GM12891 (cell line): ENCODE data around the gene NUDT8.
"Not testable (repeated sequence)": the region's sequence is repeated elsewhere in the genome, so short reads cannot be mapped to it uniquely, and the experiment has no call there.

Experiments used
- DNase-seq: peaks from one replicate; pipeline ENCODE4 v3.0.0; 2011; ENCODE audit warnings: low spot score; ENCODE audit not compliant: insufficient read length
- FAIRE-seq: peaks from 2 replicates; lab custom pipeline; 2011; peaks lifted over from hg19 to GRCh38; lab: Jason Lieb, UNC
- PAX5 ChIP-seq: IDR thresholded peaks from 2 replicates; pipeline ENCODE4 v1.6.1; 2011; ENCODE audit warnings: low read length, moderate library complexity, mild to moderate bottlenecking; ENCODE audit not compliant: insufficient read depth, severe bottlenecking
- POLR2A ChIP-seq: IDR thresholded peaks from 2 replicates; pipeline ENCODE4 v1.6.1; 2011; ENCODE audit warnings: low read depth, low read length, control low read depth
- POLR2AphosphoS5 ChIP-seq: IDR thresholded peaks from 2 replicates; pipeline ENCODE4 v1.6.1; 2011; ENCODE audit warnings: low read depth, low read length, control low read depth
- POU2F2 ChIP-seq: IDR thresholded peaks from 2 replicates; pipeline ENCODE4 v1.6.1; 2011; ENCODE audit warnings: low read depth, mild to moderate bottlenecking, control low read depth, low read length, moderate library complexity
- SPI1 ChIP-seq: IDR thresholded peaks from 2 replicates; pipeline ENCODE4 v1.6.1; 2011; ENCODE audit warnings: low read depth, low read length, control low read depth
- TAF1 ChIP-seq: IDR thresholded peaks from 2 replicates; pipeline ENCODE4 v1.6.1; 2011; ENCODE audit warnings: low read depth, low read length, control low read depth

The NUDT8 gene

DNA sequence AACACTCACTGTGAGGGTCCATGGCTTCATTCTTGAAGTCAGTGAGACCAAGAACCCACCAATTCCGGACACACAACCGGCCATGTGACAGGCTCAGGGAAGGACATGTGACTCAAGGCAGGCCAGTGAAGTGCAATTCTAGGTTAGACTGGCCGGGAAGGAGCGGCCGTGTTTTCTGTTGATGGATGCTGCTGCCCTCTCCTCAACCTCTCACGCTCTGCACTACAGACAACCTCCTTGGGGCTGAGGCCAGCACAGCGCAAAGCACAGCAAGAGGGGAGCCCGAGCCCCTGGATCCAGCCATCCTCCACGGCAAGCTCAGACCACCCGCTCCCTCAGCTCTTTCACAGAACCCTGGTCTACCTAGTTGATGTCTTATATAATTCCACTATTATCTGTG is 2.8 kb downstream of the NUDT8 start:
- FAIRE-seq = no peak
- TF ChIP-seq TAF1 (no peak), POU2F2 (no peak), PAX5 (no peak), POLR2AphosphoS5 (no peak), POLR2A (no peak), SPI1 (no peak)
- no peak for DNase-seq

DNA sequence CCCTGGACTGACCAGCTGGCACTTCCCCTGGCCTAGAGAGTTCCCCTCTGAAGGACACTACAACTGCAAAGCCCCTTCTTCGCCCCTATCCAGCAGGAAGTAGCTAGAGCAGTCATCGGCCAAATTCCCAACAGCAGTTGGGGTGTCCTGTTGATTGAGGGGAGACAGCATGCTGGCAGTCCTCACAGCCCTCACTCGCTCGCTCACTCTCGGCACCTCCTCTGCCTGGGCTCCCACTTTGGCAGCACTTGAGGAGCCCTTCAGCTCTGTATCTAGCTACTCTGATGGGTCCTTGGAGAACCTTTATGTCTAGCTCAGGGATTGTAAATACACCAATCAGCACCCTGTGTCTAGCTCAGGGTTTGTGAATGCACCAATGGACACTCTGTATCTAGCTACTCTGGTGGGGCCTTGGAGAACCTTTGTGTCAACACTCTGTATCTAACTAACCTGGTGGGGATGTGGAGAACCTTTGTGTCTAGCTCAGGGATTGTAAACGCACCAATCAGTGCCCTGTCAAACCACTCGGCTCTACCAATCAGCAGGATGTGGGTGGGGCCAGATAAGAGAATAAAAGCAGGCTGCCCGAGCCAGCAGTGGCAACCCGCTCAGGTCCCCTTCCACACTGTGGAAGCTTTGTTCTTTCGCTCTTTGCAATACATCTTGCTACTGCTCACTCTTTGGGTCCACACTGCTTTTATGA is 3.5 kb downstream of the NUDT8 start:
- not testable (repeated sequence) for DNase-seq, FAIRE-seq

DNA sequence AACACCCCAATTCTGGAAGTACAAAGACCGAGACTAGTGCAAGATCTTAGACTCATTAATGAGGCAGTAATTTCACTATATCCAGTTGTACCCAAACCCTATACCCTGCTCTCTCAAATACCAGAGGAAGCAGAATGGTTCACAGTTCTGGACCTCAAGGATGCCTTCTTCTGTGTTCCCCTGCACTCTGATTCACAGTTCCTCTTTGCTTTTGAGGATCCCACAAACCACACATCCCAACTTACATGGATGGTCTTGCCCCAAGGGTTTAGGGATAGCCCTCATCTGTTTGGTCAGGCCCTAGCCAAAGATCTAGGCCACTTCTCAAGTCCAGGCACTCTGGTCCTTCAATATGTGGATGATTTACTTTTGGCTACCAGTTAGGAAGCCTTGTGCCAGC is 5.9 kb downstream of the NUDT8 start:
- FAIRE-seq = not testable (repeated sequence)

DNA sequence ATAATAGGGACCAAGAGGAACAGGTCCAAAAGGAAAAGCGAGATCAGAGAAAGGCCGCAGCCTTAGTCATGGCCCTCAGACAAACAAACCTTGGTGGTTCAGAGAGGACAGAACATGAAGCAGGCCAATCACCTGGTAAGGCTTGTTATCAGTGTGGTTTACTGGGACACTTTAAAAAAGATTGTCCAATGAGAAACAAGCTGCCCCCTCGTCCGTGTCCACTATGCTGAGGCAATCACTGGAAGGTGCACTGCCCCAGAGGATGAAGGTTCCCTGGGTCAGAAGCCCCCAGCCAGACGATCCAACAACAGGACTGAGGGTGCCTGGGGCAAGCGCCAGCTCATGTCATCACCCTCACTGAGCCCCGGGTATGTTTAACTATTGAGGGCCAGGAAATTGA is 6.8 kb downstream of the NUDT8 start:
- DNase-seq, FAIRE-seq: not testable (repeated sequence)

More for the DNA sequence above, 5.9 kb downstream of the NUDT8 start:
- not testable (repeated sequence) for DNase-seq

- DNase-seq, FAIRE-seq: not testable (repeated sequence)
These were observed 7.8 kb downstream of the NUDT8 start for GRCh38 chr11:67621928-67622327.

DNA sequence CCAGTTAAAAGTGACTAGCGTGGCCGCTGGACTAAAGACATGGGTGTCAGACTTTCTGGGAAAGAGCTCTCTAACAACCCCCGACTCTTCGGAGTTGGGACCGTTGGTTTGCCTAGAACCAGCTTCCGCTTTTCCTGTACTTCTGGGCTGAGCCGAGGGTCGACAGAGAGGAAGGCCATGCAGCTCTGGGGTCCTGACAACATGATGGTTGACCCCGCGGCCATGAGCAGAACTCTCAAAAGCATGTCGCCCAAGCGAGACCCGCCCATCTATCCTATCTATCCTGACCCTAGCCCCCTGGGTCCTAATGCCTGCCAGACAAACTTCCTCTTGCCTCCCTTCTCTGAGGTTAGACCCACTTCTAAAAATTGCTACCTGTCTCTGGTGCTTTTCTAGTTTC is 9.1 kb downstream of the NUDT8 start:
- FAIRE-seq, DNase-seq: not testable (repeated sequence)

DNA sequence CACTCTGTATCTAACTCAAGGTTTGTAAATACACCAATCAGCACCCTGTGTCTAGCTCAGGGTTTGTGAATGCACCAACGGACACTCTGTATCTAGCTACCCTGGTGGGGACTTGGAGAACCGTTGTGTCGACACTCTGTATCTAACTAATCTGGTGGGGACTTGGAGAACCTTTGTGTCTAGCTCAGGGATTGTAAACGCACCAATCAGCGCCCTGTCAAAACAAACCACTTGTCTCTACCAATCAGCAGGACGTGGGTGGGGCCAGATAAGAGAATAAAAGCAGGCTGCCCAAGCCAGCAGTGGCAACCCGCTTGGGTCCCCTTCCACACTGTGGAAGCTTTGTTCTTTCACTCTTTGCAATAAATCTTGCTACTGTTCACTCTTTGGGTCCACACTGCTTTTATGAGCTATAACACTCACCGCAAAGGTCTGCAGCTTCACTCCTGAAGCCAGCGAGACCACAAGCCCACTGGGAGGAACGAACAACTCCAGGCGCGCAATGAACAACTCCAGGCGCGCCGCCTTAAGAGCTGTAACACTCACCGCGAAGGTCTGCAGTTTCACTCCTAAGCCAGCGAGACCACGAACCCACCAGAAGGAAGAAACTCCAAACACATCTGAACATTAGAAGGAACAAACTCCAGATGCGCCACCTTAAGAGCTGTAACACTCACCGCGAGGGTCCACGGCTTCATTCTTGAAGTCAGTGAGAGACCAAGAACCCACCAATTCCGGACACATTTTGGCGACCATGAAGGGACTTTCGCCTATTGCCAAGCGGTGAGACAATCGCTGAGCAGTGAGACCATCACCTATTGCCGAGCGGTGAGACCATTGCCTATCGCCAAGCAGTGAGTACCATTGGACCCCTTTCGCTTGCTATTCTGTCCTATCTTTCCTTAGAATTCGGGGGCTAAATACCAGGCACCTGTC is 9.8 kb downstream of the NUDT8 start:
- DNase-seq, FAIRE-seq: not testable (repeated sequence)

DNA sequence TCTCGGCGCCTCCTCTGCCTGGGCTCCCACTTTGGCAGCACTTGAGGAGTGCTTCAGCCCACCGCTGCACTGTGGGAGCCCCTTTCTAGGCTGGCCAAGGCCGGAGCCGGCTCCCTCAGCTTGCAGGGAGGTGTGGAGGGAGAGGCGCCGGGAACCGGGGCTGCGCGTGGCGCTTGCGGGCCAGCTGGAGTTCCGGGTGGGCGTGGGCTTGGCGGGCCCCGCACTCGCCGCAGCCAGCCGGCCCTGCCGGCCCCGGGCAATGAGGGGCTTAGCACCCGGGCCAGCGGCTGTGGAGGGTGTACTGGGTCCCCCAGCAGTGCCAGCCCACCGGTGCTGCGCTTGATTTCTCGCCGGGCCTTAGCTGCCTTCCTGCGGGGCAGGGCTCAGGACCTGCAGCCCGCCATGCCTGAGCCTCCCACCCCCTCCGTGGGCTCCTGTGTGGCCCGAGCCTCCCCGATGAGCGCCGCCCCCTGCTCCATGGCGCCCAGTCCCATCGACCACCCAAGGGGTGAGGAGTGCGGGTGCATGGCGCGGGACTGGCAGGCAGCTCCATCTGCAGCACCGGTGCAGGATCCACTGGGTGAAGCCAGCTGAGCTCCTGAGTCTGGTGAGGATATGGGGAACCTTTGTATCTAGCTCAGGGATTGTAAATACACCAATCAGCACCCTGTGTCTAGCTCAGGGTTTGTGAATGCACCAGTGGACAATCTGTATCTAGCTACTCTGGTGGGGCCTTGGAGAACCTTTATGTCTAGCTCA is 10.7 kb downstream of the NUDT8 start:
- FAIRE-seq, DNase-seq: not testable (repeated sequence)

GRCh38 chr11:67617243-67617953 is 12.3 kb downstream of the NUDT8 start:
- no peak for FAIRE-seq
- no peak for DNase-seq
- TF ChIP-seq SPI1 (no peak), POLR2AphosphoS5 (no peak), TAF1 (no peak), POLR2A (no peak), POU2F2 (no peak), PAX5 (no peak)

DNA sequence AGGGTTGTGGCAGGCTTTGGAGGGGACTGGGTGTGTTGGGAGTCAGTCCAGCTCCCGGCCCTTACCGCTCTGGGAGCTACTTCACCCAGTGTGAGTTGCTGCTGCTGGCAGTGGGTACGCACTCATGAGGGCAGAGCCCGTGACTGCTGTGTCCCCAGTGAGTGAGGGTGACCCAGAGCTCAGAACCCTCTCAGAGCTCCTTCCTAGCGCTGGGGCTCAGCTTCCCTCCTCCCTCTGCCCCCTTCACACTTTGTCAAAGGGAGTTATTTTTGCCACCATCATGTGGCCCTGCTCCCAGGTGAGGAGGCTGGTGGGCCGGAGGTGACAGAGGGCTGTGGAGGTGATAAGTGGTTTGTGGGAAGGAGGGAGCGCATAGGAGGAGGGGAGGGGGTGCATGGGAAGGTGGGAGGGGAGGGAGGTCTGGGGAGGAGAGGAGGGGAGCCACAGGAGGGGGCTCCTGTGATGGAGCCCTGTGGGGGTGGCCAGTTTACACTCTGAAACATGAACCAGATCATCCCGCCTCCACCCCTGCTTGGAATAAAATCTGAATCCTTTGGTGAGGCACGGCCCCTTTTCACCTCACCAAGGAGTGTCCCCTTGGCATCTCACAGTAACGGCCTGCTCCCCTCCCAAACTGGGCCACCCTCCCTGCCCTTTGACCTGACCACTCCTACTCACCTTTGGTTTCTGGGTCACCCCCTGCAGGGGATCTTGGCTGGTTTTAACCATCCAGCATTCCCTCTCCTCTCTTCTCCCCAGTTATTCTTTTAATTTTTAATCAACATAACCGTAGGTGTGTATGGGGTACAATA is 13.1 kb downstream of the NUDT8 start:
- no peak for FAIRE-seq
- no peak for DNase-seq
- TF ChIP-seq POLR2A (no peak), POU2F2 (no peak), SPI1 (no peak), TAF1 (no peak)
